ENCODE data around the gene STAB2.

GRCh38 chr12:103696101-103696500 lies 109.0 kb downstream of the STAB2 start:
- TF ChIP-seq FOXM1 (IDR thresholded peaks at IDR 0.05; ENCODE audit: borderline replicate concordance, low read depth) (no peak), RAD21 (IDR thresholded peaks at IDR 0.05; ENCODE audit: low read depth) (no peak), REST (IDR thresholded peaks at IDR 0.05; ENCODE audit: low read depth) (no peak), MAX (IDR thresholded peaks at IDR 0.05) (no peak), CEBPB (IDR thresholded peaks at IDR 0.05) (no peak), EP300 (IDR thresholded peaks at IDR 0.05; ENCODE audit: borderline replicate concordance) (no peak), ZBTB7A (IDR thresholded peaks at IDR 0.05; ENCODE audit: low read depth) (no peak), TAF1 (IDR thresholded peaks at IDR 0.05; ENCODE audit: low read depth) (no peak)

Data from Ishikawa (cell line).